ENCODE results near the gene PITPNB.

- TF ChIP-seq CTCF (IDR thresholded peaks at IDR 0.05) (no peak), POLR2A (IDR thresholded peaks at IDR 0.05) (no peak)
These were observed 16.8 kb upstream of the PITPNB start for GRCh38 chr22:27935897-27936296.
